DND-41 (cell line): Measurements from ENCODE around the gene GDI2.

Source experiments
- CTCF ChIP-seq: IDR thresholded peaks from 2 replicates; pipeline ENCODE4 v1.5.1; 2012; ENCODE audit warnings: borderline replicate concordance, low read length, moderate library complexity, mild to moderate bottlenecking; ENCODE audit not compliant: poor library complexity, severe bottlenecking; ENCODE audit errors: extremely low read depth
- EZH2 ChIP-seq: IDR thresholded peaks from 3 replicates; pipeline ENCODE4 v1.6.1; 2012; ENCODE audit warnings: borderline replicate concordance, low read depth, mild to moderate bottlenecking, moderate library complexity, low read length, inconsistent platforms; ENCODE audit not compliant: severe bottlenecking

GRCh38 chr10:5855979-5856700 lies 42.9 kb upstream of the GDI2 start:
- no peak for TF ChIP-seq CTCF
- TF ChIP-seq EZH2 = no peak
